GM19468 (cell line): ENCODE results near the gene CELA3A.
"Not testable (repeated sequence)": the region's sequence is repeated elsewhere in the genome, so short reads cannot be mapped to it uniquely, and the experiment has no call there.

Experiments used
- ATAC-seq: cut with Tn5 transposase; IDR thresholded peaks from one replicate; pipeline ENCODE4 v1.9.1; 2021; ENCODE audit warnings: mild to moderate bottlenecking, moderate library complexity, moderate number of reproducible peaks; ENCODE audit not compliant: unreplicated experiment; ENCODE audit errors: extremely low read depth

CELA3A gene, protein sequence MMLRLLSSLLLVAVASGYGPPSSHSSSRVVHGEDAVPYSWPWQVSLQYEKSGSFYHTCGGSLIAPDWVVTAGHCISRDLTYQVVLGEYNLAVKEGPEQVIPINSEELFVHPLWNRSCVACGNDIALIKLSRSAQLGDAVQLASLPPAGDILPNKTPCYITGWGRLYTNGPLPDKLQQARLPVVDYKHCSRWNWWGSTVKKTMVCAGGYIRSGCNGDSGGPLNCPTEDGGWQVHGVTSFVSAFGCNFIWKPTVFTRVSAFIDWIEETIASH

DNA sequence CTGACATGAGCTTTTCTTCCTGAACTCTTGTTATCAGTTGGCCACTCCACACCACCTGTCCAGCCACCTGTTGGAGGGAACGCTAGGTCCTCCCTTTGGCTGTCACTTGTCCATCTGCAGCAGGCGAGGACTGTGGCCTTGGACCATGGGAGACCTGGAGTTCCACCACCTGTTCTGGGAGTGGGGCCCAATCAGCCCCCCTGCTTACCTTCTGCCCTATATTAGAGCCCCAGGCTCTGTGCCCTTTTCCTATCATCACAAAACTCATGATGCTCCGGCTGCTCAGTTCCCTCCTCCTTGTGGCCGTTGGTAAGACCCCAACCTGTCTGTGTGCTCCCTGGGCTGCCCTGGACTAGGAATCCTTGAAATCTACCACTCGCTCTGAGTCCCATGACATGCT lies at the start of gene CELA3A:
CELA3A (plus strand) TSS at position 249 of the 400 bp plus-strand sequence; CDS start at position 267, 18 bp downstream.
- ATAC-seq = no peak

DNA sequence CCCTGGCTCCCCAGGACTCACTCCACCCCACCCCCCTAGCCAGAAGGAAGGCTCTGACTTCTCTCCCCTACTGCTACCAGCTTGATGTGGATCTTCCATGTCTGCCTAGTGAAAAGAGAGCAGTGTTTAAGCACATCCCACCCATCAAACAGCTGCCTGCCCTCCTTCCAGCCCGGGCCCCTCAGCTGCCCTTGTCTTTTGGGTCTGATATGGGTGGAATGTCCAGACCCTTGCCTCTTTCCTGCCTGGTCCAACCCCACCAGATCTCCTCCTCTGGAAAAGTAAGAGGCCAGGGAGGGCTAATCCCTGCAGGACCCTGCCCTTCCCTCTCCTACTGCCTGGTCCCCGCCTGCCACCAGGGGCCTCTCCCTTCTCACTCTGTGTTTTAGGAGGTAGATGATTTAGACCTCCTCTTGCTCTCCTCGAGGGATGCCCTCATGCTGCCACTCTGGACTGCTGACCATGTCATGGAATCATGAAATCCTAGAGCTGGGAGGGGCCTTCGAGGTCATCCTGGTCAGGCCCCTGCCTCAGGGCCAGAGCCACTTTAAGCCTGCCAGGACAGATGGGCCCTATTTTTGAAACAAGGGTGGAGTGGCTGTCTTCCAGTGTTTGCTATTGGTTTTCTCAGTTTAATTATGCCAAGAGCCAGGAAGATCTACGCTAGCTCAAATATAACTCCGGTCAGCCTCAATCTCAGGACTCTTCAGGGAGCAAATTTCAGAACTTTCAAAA lies 48.5 kb upstream of the CELA3A start:
- ATAC-seq = no peak

DNA sequence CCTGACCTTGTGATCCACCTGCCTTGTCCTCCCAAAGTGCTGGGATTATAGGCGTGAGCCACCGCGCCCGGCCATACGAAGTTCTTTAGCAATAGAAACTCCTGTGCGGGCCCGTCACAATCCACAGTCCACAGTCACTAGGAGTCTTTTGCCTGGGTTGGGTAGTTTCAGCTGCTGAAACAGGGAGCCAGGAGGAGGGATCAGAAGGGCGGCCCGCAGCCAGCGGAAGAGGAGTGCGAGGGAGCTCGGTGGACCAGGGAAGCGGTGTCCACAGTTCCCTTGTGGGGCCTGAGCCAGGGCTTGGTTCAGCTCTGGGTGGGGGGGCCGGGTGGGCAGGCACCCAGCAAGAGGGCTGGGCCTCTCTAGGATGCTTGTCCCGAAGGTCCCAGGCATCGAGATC lies 46.4 kb upstream of the CELA3A start:
- ATAC-seq = no peak

DNA sequence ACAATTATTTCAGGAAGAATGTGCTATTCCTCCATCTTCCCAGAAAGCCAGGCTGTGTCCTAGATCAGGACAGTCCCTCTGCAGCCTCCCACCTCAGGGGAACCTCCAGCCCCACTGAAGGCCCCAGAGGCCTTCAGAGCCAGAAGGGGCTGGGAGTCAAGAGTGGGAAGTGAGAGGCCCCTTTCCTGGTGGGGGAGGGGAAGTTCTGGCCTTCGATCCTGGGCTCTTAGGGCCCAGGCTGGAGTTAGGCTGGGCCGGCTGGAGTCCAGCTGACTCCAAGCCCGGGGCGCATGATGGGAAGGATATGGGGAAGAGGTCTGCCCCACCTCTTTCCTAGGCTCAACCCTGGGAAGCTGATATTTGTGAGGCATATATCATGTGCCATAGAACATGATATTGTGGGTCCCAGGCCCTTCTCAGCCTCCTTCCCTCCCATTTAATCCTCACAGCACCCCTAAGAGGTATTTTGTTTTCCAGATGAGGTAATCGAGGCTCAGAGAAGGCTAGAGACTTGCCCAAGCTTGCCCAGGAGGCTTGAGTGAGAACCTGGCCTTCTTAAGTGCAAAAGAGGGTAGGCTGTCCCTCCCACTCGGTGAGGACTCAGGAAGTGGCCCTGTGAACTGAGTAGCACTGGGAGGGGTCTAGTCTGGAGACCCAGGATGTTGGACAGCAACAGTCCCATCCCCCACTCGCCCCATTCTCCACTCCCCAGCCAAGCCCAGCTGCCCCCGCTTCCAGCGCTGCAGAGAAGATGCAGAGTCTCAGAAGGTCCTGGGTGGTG lies 45.8 kb upstream of the CELA3A start:
- no peak for ATAC-seq

DNA sequence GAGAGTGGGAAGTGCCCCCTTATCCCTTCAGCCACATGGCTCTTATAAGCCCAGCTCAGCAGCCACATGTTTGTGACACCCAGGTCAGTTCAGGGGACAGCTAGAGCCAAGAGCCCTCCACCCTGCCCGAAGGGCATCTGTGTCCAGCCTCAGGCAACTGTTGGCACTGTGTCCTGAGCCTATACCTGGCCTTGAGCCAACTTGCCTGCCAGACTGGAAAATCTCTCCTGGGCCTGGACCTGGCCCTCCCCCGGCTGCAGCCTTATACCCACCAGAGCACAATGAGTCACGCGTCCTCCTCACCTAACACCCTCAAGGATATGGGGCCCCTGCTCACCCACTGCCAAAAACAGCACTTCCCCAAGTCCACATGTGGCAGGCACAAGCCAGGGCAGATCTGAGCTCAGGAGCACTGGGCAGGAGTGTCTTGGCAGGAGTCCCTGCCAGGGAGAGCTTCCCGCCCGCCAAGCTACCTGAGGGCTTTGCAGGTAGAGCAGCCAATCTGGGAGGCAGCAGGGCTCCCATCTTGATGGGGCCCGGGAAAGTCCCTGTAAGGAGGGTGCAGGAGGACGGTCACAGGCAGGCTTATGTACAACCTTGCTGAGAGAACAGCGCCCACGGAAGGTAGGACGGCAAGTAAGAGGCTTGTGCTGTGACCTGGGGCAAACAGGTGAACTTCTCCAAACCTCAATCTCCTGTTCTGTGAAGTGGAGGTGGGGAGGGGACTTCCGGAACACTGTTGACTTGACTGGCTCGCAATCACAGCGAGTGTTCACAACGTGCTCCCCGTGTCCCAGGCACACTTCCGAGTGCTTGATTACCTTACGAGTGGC lies 44.5 kb upstream of the CELA3A start:
- no peak for ATAC-seq

DNA sequence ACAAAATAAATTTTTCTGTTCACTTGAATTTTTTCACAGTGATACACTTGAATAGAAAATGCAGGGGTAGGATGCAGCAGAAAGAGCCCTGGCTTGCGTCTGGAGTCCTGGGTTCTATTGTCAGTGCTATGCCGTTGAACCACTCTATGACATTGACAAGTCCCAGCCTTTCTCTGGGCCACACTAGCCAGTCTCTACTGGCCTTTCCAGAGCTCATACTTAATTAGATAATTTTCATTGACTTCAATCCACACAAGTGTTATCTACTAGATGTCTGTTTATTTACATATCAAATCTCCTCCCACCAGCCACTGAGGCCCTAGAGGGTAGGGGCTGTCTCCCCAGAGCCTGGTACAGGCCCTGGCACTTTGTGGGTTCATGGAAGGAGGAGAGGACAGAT lies 40.1 kb upstream of the CELA3A start:
- ATAC-seq = no peak

DNA sequence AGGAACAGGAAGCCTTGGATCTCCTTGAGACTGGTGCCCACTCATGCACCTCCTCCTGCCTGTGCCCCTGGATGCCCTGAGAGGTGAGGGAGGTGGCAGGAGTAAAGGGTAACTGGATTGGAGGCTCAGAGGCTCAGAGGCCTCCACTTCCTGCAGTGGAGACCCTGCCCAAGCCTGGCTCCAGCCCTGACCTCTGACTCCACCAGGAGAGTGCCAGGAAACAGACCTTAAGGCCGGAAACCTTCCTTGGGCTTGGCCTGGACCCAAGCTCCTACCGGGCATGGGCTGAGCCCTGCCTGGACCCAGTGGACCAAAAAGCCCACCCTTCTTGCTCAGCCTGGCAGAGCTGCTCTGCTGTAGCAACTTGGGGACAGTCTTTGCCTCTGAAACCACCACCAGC lies 39.7 kb upstream of the CELA3A start:
- ATAC-seq = no peak

DNA sequence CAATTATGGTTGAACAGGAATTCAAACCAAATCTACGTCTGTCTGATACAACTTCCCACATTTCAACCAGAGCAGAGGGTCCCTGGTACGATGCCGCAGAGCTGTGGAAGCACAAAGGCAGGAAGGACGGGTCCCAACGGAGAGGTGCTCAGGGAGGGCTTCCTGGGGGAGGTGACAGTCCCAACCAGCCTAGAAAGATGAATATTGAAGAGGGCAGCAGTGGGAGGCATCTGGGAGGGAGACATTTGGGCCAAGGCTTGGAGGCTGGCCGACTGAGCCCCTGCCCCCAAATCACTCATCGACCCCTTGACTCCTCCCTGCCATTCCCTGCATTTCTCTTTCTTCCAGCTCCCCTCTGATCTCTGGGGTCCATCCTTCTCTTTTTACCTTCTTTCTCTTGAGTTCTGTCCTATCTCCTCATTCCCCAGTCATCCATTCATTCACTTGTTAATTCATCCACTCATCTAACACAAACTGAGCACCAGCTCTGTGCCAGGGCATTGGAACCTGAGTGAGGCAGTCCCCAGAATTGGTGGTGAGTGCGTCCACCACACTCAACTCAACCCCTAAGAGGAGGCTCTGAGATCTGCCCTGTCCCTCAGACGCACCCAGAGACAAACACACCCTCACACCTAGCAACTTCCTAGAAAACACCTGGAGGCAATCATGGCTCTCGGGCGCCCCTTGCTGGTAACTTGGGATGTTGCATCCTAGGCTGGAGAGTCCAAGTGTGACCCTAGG lies 37.8 kb upstream of the CELA3A start:
- no peak for ATAC-seq

DNA sequence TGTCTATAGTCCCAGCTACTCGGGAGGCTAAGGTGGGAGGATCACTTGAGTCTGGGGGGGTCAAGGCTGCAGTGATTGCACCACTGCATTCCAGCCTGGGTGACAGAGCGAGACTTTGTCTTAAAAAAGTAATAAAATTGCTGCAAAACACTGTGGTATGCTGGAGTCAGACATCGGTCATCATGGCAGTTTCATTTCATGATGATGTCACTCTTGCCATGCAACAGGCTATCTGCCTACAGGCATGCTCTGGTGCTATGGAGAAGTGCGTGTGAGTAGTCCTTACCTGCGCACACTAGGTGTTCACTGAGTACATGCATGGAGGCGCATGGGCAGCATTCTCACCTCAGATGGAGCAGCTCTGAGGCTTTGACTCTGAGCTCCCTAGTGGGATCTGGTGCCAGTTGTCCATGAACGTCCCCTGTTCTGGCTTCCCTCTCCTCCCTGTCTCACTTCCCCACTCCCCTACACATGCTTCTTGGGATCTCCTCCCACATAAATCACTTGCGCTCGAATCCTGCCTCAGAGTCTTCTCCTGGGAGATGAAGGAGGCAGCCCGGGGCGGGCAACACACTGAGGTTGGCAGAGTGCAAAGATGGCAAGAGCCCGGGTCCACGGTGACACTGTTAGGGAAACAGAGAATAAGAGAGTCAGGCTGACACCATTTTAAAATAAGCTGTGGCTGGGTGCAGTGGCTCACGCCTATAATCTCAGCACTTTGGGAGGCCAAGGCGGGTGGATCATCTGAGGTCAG lies 35.0 kb upstream of the CELA3A start:
- ATAC-seq = no peak

DNA sequence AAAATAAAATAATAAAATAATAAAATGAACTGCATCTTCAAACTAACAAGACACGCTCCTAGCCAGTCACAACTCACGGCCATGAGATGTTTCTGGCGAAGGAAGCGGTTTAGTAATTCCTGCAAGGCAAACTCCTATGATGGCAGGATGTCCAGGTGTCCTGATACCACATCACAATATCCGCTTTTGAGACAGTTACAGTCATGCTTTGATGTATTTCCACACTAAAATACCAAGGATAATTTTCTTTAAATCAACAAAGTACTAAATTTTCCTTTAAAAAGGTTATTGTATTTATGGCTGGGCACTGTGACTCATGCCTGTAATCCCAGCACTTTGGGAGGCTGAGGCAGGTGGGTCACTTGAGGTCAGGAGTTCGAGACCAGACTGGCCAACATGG lies 34.2 kb upstream of the CELA3A start:
- not testable (repeated sequence) for ATAC-seq

DNA sequence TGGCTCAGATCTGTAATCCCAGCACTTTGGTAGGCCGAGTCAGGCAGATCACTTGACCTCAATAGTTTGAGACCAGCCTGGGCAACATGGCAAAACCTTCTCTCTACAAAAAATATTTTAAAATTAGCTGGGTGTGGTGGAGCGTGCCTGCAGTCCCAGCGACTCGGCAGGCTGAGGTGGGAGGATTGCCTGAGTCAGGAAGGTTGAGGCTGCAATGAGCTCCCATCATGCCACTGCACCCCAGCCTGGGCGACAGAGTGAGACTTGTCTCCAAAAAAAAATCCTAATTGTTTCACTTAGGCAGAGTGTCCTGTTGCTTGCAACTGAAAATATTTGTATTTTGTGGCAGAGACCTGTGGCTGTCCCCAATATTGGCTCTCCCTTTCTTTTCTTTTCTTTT lies 32.4 kb upstream of the CELA3A start:
- not testable (repeated sequence) for ATAC-seq

DNA sequence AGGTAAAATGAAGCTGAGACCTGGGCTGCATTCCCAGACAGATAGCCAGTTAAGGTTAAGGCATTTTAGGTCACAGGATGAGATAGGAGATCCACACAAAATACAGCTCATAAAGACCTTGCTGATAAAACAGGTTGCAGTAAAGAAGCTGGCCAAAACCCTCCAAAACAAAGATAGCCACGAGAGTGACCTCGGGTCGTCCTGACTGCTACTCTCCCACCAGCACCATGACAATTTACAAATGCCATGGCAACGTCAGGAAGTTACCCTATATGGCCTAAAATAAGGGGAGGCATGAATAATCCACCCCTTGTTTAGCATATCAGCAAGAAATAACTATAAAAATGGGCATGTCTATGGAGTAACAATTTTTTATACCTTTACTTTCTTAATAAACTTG lies 30.9 kb upstream of the CELA3A start:
- ATAC-seq = not testable (repeated sequence)

DNA sequence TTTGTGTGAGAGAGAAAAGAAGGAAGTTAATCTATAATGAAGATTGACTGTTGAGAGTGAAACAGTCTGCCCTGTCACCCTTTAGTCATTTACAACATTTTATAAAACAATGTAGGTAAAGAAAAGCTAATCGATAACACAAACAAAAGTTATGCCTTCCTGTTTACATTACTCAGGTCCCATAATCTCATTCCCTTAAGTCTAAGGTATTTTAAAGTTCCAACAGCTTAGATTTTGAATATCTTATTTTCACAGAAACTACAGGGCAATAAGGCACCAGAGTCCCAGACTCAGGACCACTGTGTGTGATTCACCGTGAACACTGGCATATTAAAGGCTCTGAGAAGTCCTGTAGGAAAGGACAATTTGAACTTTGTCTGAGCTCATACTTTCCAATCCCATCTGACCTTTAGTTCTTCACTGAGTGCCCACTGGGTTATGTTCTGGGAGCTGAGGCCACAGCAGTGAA lies 28.4 kb upstream of the CELA3A start:
- not testable (repeated sequence) for ATAC-seq

DNA sequence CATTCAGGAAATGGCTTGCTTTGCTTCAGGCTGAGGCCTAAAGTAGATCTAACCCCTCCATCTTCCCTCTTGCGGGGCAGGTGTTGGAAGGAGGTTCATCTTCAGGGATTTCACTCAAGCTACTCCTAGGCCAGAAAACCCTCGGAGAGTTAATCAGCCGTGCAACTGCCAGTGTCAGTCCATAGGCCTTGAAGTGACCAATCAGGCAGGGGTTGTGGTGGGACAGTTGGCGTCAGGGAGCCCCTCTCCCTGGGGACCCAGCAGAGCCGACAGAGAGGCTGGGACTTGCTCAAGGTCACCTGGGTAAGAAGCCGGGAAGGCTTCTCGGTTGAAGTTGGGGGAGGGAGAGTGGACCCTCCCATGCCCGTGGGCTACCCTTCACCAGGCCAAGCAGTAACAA lies 27.5 kb upstream of the CELA3A start:
- ATAC-seq = not testable (repeated sequence)

DNA sequence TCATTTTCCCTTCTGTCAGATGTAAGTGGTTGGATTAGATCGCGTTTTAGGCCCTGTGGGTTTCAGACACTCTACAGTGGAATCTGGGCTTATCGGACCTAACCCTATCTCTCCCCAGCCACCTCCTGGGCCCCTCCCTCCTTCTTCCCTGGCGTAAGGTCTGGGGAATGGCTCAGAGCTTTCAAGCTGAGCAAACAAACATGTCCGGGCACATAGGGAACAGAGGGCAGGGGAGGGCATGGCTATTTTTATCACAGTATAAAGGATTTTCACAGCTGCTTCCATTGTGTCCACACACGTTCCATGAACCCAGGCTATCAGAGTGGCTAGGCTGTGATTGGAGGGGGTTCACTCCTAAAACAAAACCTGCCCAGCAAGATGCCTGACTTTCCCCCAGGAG lies 26.8 kb upstream of the CELA3A start:
- ATAC-seq = not testable (repeated sequence)

DNA sequence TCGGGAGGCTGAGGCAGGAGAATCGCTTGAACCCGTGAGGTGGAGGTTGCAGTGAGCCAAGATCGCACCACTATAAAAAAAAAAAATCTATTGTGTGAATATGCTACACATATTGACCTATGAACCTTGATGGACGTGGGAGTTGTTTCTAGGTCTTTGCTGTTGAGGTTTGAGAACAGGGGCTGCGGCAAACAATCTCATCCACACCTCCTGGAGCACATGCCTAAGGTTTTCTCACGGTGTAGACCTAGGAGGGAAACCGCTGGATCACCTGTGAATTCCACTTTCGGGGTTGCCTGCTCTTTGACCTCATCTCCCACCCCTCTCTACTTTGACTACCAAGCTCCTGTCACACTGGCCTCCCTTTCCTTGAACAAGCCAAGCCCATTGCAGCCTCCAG lies 26.2 kb upstream of the CELA3A start:
- ATAC-seq = not testable (repeated sequence)

DNA sequence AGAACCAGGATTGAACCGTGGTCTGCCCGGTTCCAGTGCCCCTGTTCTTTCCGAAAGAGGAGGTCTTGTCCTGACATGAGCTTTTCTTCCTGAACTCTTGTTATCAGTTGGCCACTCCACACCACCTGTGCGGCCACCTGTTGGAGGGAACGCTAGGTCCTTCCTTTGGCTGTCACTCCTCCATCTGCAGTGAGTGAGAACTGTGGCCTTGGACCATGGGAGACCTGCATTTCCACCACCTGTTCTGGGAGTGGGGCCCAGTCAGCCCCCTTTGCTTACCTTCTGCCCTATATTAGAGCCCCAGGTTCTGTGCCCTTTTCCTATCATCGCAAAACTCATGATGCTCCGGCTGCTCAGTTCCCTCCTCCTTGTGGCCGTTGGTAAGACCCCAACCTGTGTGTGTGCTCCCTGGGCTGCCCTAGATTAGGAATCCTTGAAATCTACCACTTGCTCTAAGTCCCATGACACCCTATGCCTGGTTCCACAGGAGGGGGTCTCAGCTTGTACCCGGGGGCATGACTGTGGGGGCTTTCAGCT lies 24.7 kb upstream of the CELA3A start, which contains the start of gene CELA3B:
CELA3B (plus strand) TSS at position 320 of the 537 bp plus-strand sequence; CDS start at position 338, 18 bp downstream.
- ATAC-seq = not testable (repeated sequence)

DNA sequence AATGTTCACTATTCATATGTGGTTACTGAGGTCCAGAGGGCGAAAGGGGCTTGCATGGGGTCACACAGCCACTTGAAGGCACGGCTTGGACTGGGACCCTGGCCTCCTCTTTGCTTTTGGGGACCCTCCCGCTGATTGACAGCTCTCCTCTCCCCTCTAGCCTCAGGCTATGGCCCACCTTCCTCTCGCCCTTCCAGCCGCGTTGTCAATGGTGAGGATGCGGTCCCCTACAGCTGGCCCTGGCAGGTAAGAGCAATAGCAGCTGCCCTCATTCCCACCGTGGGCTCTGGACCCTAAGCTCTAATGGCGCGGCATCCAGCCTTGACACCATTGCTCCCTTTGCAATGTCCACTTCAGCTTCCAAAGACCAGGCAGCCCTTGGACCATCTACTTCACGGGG lies 23.2 kb upstream of the CELA3A start:
- ATAC-seq = not testable (repeated sequence)
